HG03520 (cell line): Measurements from ENCODE around the gene ATP1A3.

Source experiments
- ATAC-seq: cut with Tn5 transposase; IDR thresholded peaks from one replicate; pipeline ENCODE4 v1.9.1; 2021; ENCODE audit warnings: mild to moderate bottlenecking, moderate library complexity; ENCODE audit not compliant: unreplicated experiment

ATP1A3 gene

DNA sequence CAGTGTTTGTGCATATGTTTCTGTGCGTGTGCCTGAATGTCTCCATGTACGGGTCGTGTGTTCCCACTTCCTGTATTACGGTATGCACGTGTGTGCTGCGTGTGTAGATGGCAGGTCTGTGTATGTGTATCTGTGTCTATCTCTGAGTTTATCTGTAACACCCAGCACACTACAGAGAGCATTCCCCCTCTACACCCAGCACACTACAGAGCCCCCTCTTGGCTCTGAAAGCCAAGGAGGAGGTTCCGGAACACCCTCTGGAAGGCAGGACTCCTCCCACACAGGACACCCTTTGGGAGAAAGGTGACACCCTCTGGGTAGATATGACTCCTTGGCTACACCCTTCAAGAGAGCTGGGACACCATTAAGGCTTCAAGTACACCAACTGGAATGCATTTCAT, 63.7 kb downstream of the ATP1A3 start:
- ATAC-seq: no peak

DNA sequence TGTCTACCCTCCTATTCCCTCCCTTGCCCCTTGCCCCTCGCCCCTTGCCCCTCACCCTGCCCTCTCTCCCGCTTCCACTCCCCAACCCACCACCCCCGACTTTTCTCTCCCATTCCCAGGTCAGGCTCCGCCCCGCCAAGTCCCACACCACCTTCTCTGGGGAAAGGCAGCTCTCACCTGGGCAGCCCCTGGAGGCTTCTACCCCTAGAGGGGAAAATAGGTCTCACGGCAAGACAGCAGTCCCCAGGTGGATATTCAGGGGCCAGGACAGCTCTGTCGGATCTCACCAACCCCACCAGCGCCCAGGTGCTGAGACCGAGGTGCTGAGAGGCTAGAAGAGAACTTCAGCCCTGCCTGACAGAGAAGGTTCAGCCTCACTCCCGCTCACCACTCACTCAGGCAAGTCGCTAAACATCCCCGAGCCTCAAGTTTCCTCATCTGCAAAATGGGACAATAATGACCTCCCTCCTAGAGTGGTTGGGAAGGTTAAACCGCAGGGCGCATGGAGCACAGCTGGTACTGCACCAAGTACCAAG, 64.4 kb downstream of the ATP1A3 start:
- ATAC-seq: no peak

GRCh38 chr19:41928754-41929535, 65.1 kb downstream of the ATP1A3 start:
- no peak for ATAC-seq

DNA sequence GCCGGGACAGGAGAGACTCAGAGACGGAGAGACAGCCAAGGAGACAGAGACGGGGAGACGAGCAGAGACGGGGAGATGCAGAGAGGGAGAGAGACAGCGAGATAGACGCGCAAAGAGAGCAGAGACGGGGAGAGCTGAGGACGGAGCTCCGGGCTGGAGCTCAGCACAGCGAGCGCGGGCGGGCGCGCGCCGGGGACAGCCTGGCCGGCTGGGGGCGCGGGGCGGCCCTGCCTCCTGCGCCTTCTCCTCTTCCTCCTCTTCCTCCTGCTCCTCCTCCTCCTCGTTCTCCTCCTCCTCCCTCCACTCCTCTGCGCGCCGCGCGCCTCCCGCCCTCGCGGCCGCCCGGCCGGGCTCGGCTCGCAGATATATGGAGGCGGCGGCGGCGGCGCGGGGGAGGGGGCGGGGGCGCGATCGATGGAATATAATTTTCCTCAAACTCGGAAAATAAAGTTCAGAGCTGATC, 65.8 kb downstream of the ATP1A3 start, which contains the start of gene ERFL:
Gene ERFL (minus strand): TSS at position 229 of the 463 bp plus-strand sequence. CDS start 15,530 bp downstream, outside the sequence.
- no peak for ATAC-seq

DNA sequence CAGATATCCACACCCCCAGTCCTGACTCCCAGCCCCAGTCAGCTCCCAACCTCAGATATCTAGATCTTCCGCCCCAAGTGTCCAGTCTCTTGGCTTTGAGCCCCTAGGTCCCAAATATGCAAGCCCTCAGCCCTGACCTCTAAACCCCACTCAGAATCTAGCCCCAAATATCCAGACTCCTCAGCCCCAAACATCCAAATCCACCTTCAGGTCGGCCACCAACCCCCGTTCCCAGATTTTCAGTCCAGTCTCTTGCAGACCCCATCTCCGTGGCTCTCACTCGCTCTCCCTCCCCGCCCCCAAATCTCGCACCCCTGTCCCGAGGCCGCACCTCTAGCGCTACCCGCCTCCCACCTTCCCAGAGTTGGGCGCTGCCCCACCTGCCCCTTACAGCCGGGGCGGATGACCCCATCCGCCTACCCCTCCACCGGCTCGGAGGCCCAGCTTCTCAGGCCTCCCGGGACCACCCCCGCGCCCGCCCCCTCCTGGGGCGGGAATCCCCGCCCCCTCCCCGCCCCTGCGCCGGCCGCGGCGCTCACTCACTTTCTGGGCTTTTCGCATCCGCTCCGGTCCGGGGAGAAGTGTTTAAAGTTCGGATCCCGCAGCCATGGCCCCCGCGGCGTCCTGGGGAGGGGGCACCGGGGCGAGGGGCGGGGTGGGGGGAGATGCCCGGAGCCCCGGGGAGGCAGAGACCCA, 66.4 kb downstream of the ATP1A3 start:
- no peak for ATAC-seq

- no peak for ATAC-seq
Observed at GRCh38 chr19:41926763-41927496, 67.1 kb downstream of the ATP1A3 start.

GRCh38 chr19:41926028-41926762, 67.8 kb downstream of the ATP1A3 start:
- no peak for ATAC-seq

GRCh38 chr19:41925208-41926003, 68.6 kb downstream of the ATP1A3 start:
- no peak for ATAC-seq

DNA sequence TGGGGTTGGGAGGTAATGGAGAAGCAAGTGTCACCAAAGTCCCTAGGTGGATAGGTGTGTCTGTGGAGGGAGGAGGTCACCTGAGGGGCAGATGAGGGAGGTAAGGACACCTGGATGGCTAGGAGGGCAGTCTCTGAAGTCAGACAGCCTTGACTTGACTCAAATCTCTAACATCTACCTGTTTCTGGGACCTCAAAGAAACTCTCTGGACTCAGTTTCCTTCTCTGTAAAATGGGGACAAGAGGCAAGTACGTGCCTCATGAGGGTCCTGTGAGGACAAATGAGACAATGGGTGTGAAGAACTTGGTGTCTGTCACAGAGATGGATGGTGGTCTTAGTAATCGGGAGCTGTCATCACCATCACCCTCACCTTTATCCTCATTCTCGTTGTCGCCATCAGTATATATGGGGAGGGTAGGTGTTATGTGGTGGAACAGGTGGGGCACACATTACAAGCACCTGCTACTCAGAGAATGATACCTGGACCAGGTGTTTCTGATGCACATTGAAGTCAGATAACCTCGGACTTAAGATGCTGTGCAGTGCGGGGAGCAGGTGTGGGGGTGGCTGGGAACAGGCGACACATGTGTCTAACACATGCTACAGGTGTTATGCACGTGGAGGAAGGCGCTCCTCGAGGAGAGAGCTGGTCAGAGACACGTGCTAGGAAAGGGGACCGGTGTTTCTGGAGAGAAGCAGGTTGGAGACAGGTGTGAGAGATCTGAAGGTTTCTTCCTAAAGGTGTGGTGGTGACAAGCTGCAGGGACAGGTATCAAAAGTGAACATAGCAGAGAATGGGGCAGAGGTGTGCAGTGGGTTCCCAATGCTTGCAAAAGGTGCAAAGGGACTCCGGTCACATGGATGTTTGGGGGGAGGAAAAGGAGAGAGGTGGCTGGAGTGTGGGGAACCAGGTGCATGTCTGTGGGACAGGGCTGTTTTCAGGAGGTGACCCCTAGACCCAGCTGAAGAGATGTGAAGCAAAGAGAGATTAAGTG, 69.6 kb downstream of the ATP1A3 start:
- no peak for ATAC-seq

- no peak for ATAC-seq
Observed at GRCh38 chr19:41923045-41923788, 70.8 kb downstream of the ATP1A3 start.

GRCh38 chr19:41922585-41922984, 71.4 kb downstream of the ATP1A3 start:
- no peak for ATAC-seq

DNA sequence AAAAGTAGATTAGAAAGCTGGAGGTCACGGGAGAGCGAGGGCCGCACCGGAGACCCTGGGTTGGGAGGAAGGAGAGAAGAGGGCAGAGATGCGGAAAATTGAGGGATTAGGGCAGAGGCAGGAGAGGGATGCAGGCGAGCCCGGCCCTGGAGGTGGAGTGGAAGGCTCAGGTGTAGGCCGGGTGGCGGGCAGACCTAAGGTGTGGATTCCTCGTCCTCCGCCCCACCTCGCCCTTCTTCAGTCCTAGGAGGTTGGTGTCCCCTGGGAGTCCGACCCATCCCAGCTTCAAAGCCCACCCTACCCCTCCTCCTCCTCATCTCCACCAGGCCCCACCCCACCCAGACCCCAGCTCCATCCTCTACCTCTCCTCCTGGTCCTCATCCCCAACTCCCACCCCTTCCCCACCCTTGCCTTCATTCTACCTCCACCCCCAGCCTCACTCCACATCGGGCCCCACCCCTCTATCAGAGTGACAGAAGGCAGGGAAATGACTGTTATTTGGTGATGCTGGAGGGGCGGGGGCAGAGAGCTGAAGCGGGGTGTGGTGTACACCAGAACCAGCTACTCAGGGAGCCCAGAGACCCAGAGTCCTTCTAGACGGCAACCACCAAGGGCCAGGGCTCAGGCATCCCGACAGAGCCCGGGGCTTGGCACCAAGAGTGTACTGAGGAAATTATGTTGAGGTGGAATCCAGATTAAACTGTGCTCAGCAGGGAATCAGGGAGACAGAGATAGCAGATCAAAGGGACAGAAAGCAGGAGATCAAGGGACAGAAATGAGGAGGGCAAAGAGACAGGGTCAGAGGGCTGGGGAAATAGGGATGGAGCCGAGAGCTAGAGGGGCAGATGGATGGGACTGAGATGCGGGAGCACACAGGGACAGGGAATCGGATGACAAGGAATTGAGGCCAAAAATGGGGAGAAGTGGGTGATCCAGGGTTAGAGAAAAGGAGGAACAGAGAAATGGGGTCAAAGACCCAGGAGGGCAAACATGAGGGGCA, 72.2 kb downstream of the ATP1A3 start:
- no peak for ATAC-seq

DNA sequence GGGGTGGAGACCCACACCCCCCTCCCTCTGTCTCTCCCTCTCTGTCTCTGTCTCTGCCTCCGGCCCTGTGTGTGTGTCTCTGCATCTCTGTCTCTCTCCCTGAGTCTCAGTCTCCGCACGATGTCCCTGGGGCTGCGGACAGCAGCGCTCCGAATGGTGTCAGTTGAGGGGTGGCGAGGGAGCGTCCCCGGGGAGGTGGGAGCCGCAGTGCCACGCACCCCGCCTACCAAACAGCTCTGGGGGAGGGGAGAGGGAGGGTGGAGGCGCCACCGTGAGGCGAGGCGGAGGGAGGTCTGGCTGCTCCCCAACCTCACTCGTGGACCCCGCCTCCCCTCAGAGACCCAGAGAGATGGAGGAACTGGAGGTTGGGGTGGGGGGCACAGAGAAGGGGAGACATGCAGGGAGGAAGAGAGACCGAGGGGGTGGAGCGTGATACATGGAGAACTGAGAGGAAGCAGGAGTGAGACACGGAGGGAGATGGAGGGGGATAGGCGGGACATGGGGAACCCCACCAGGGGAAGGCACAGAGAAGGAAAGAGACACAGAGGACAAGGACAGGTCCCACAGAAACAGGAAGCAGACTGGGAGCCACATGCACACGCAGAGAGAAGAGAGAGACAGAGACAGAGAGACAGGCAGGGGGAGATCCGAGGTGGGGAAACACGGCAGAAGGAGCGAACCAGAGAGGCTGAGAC, 73.0 kb downstream of the ATP1A3 start:
- no peak for ATAC-seq

DNA sequence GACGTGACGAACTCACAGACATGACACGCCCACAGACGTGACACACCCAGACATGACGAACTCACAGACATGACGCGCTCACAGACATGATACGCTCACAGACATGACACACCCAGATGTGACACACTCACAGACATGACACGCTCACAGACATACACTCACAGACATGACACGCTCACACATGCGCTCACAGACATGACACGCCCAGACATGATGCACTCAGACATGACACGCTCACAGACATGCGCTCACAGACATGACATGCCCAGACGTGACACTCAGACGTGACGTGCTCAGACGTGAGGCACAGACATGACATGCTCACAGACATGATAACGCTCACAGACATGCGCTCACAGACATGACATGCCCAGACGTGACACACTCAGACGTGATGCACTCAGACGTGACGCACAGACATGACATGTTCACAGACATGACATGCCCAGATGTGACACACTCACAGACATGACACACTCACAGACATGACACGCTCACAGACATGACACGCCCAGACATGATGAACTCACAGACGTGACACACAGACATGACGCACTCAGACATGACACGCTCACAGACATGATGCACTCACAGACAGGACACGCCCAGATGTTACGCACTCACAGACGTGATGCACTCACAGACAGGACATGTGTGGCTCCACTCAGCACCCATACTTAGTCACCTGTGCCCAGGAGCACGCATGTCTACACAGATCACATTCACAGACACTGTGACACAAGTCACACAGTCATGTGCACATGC, 73.9 kb downstream of the ATP1A3 start:
- ATAC-seq: no peak

GRCh38 chr19:41918653-41919244, 75.3 kb downstream of the ATP1A3 start:
- no peak for ATAC-seq
